Neural progenitor cell (in vitro differentiated cells): ENCODE data around the gene IFT88. TPM values are rescaled to one million over a fixed set of nuclear protein-coding genes. Genes with fewer than 3 reads are reported as not detected.
A peak's percentile ranks its signal among the peaks of the same experiment; 100 is the strongest.

Experiments used
- DNase-seq: peaks from one replicate; pipeline ENCODE4 v3.0.0-alpha.2; 2016; ENCODE audit warnings: low spot score
- H2AFZ ChIP-seq: fragments of 200-600 bp; sonication (generic); replicated peaks from 2 replicates; pipeline ENCODE4 v1.6.1; 2016; ENCODE audit warnings: antibody characterized with exemption
- H3F3A ChIP-seq: fragments of 200-600 bp; sonication (generic); 2 replicates; pipeline ENCODE4 v1.6.1; 2016; ENCODE audit warnings: antibody characterized with exemption, low read depth
- H3K27ac ChIP-seq: fragments of 200-600 bp; sonication (generic); 2 replicates; pipeline ENCODE4 v1.5.1; 2016; ENCODE audit warnings: mild to moderate bottlenecking
- H3K27me3 ChIP-seq: fragments of 200-600 bp; sonication (generic); 2 replicates; pipeline ENCODE4 v1.6.1; 2016; ENCODE audit warnings: mild to moderate bottlenecking, moderate library complexity
- H3K36me3 ChIP-seq: fragments of 200-600 bp; sonication (generic); 2 replicates; pipeline ENCODE4 v1.5.1; 2016
- H3K4me1 ChIP-seq: fragments of 200-600 bp; sonication (generic); 2 replicates; pipeline ENCODE4 v1.6.1; 2016; ENCODE audit warnings: mixed run types
- H3K4me2 ChIP-seq: fragments of 200-600 bp; sonication (generic); 2 replicates; pipeline ENCODE4 v1.6.1; 2016
- H3K4me3 ChIP-seq: fragments of 200-600 bp; sonication (generic); 2 replicates; pipeline ENCODE4 v1.5.1; 2016
- H3K79me2 ChIP-seq: fragments of 200-600 bp; sonication (generic); 2 replicates; pipeline ENCODE4 v1.6.1; 2016; ENCODE audit warnings: low read depth
- H3K9ac ChIP-seq: fragments of 200-600 bp; sonication (generic); 2 replicates; pipeline ENCODE4 v1.6.1; 2016
- H3K9me3 ChIP-seq: fragments of 200-600 bp; sonication (generic); 2 replicates; pipeline ENCODE4 v1.5.1; 2016; ENCODE audit warnings: low read depth
- H4K20me1 ChIP-seq: fragments of 200-600 bp; sonication (generic); 2 replicates; pipeline ENCODE4 v1.6.1; 2016; ENCODE audit warnings: low read depth
- H3K27ac Mint-ChIP-seq: 3 replicates; pipeline ENCODE4 v1.8.0; 2021; ENCODE audit warnings: mixed read lengths
- H3K27me3 Mint-ChIP-seq: 2 replicates; pipeline ENCODE4 v1.8.0; 2022; ENCODE audit warnings: low read depth, mild to moderate bottlenecking, inconsistent platforms, moderate library complexity, mixed read lengths; ENCODE audit not compliant: insufficient read depth
- H3K36me3 Mint-ChIP-seq: 3 replicates; pipeline ENCODE4 v1.8.0; 2021; ENCODE audit warnings: mixed read lengths
- H3K4me1 Mint-ChIP-seq: 3 replicates; pipeline ENCODE4 v1.8.0; 2021; ENCODE audit warnings: mixed read lengths
- H3K4me3 Mint-ChIP-seq: 3 replicates; pipeline ENCODE4 v1.8.0; 2021; ENCODE audit warnings: mild to moderate bottlenecking, moderate library complexity, mixed read lengths
- H3K9me3 Mint-ChIP-seq: 3 replicates; pipeline ENCODE4 v1.8.0; 2020; ENCODE audit warnings: mixed read lengths
- CTCF ChIP-seq: fragments of 200-600 bp; sonication (generic); IDR thresholded peaks from 2 replicates; pipeline ENCODE4 v1.5.1; 2017; ENCODE audit warnings: antibody characterized with exemption, mild to moderate bottlenecking
- EZH2 ChIP-seq: fragments of 200-600 bp; sonication (generic); IDR thresholded peaks from 2 replicates; pipeline ENCODE4 v1.6.1; 2017; ENCODE audit warnings: antibody characterized with exemption, mild to moderate bottlenecking, moderate library complexity
- EZH2phosphoT487 ChIP-seq: fragments of 200-600 bp; sonication (generic); IDR thresholded peaks from 2 replicates; pipeline ENCODE4 v1.6.1; 2017; ENCODE audit warnings: antibody characterized with exemption
- total RNA-seq: library from RNA; depleted of rRNA; stranded (reverse); fragments of >200 nt; gene quantifications from 2 replicates; pipeline ENCODE4 v1.2.3, GENCODE V29; 2015; ENCODE audit warnings: low replicate concordance

Gene IFT88
- total RNA-seq, 1 donor from 2014 or later, result 18.4 TPM

GRCh38 chr13:20714563-20715329 is 147.8 kb downstream of the IFT88 start:
- Mint-ChIP-seq H3K36me3 (no peaks in the 10 kb centered on the region), H3K4me1 (peaks cover 38% of the 10 kb centered on the region), H3K9me3 (no peaks in the 10 kb centered on the region), H3K4me3 (no peak overlapping the region), H3K27me3 (peaks cover 20% of the 10 kb centered on the region), H3K27ac (no peak overlapping the region)
- Histone ChIP-seq H3K9me3 (no peaks in the 10 kb centered on the region), H3K4me3 (no peak overlapping the region), H4K20me1 (no peaks in the 10 kb centered on the region), H3F3A (peaks cover 29% of the 10 kb centered on the region), H3K4me2 (no peak overlapping the region), H3K27ac (no peak overlapping the region), H3K9ac (no peak overlapping the region), H3K27me3 (peaks cover 2% of the 10 kb centered on the region), H3K79me2 (no peaks in the 10 kb centered on the region), H3K36me3 (no peaks in the 10 kb centered on the region), H3K4me1 (peaks cover 44% of the 10 kb centered on the region), H2AFZ (no peak overlapping the region)
- TF ChIP-seq EZH2, result no peak
- no peak for TF ChIP-seq EZH2phosphoT487
- no peak for TF ChIP-seq CTCF
- DNase-seq, result no peak

- Histone ChIP-seq H4K20me1 (no peaks in the 10 kb centered on the region), H3K27ac (no peak overlapping the region), H3K9ac (no peak overlapping the region), H3K36me3 (no peaks in the 10 kb centered on the region), H3F3A (peaks cover 29% of the 10 kb centered on the region), H3K4me2 (no peak overlapping the region), H3K79me2 (no peaks in the 10 kb centered on the region), H2AFZ (no peak overlapping the region), H3K27me3 (peaks cover 7% of the 10 kb centered on the region), H3K9me3 (no peaks in the 10 kb centered on the region), H3K4me3 (no peak overlapping the region), H3K4me1 (peaks cover 44% of the 10 kb centered on the region)
- TF ChIP-seq EZH2 (no peak), CTCF (no peak), EZH2phosphoT487 (no peak)
- H3K27me3 Mint-ChIP-seq, result peaks cover 20% of the 10 kb centered on the region
- no peak for DNase-seq
- H3K36me3 Mint-ChIP-seq, result no peaks in the 10 kb centered on the region
- no peaks in the 10 kb centered on the region for H3K9me3 Mint-ChIP-seq
- H3K27ac Mint-ChIP-seq, result no peak overlapping the region
- no peak overlapping the region for H3K4me3 Mint-ChIP-seq
- peaks cover 38% of the 10 kb centered on the region for H3K4me1 Mint-ChIP-seq
These were observed 148.4 kb downstream of the IFT88 start for GRCh38 chr13:20715330-20715712.

GRCh38 chr13:20716951-20717350 is 150.0 kb downstream of the IFT88 start:
- H3K27me3 ChIP-seq, result peaks cover 24% of the 10 kb centered on the region
- peaks cover 22% of the 10 kb centered on the region for H3F3A ChIP-seq
- H3K36me3 ChIP-seq, result no peaks in the 10 kb centered on the region
- Mint-ChIP-seq H3K9me3 (no peaks in the 10 kb centered on the region), H3K4me1 (peaks cover 32% of the 10 kb centered on the region), H3K27ac (no peak overlapping the region), H3K36me3 (no peaks in the 10 kb centered on the region), H3K4me3 (peak overlapping the region; percentile 65), H3K27me3 (peaks cover 17% of the 10 kb centered on the region)
- no peak overlapping the region for H3K9ac ChIP-seq
- no peak overlapping the region for H2AFZ ChIP-seq
- H3K79me2 ChIP-seq, result no peaks in the 10 kb centered on the region
- no peaks in the 10 kb centered on the region for H3K9me3 ChIP-seq
- peak overlapping the region; percentile 25 for H3K4me3 ChIP-seq
- peak overlapping the region; percentile 16 for H3K27ac ChIP-seq
- peak; percentile 92 for DNase-seq
- peaks cover 36% of the 10 kb centered on the region for H3K4me1 ChIP-seq
- TF ChIP-seq EZH2, result no peak
- no peak for TF ChIP-seq CTCF
- TF ChIP-seq EZH2phosphoT487, result no peak
- H3K4me2 ChIP-seq, result peak overlapping the region; percentile 68
- no peaks in the 10 kb centered on the region for H4K20me1 ChIP-seq
